Trophoblast cell (in vitro differentiated cells and primary cell): ENCODE results near the gene ABCA13.

Experiments used
- DNase-seq, 2 donors: peaks; one replicate each; pipeline ENCODE4 v3.0.0-alpha.2; 2016
- H2AFZ ChIP-seq: 2 replicates; pipeline ENCODE4 v1.6.1; 2013; ENCODE audit warnings: low read length, moderate library complexity, mild to moderate bottlenecking; ENCODE audit not compliant: insufficient read depth, poor library complexity
- H2AK5ac ChIP-seq: 2 replicates; pipeline ENCODE4 v1.6.1; 2013; ENCODE audit warnings: mild to moderate bottlenecking, low read length
- H2BK120ac ChIP-seq: 2 replicates; pipeline ENCODE4 v1.6.1; 2013; ENCODE audit warnings: low read length, mild to moderate bottlenecking, moderate library complexity; ENCODE audit not compliant: insufficient read depth, poor library complexity
- H2BK12ac ChIP-seq: 2 replicates; pipeline ENCODE4 v1.6.1; 2013; ENCODE audit warnings: mild to moderate bottlenecking, low read length, moderate library complexity
- H2BK5ac ChIP-seq: 2 replicates; pipeline ENCODE4 v1.6.1; 2013; ENCODE audit warnings: low read length, low read depth, moderate library complexity, mild to moderate bottlenecking; ENCODE audit not compliant: poor library complexity
- H3K14ac ChIP-seq: 2 replicates; pipeline ENCODE4 v1.6.1; 2013; ENCODE audit warnings: mild to moderate bottlenecking, low read length
- H3K18ac ChIP-seq: 2 replicates; pipeline ENCODE4 v1.6.1; 2013; ENCODE audit warnings: mild to moderate bottlenecking, low read length
- H3K23ac ChIP-seq: 2 replicates; pipeline ENCODE4 v1.6.1; 2013; ENCODE audit warnings: low read length
- H3K27ac ChIP-seq: 2 replicates; pipeline ENCODE4 v1.5.1; 2013; ENCODE audit warnings: low read depth, mild to moderate bottlenecking, inconsistent platforms, low read length, moderate library complexity
- H3K27me3 ChIP-seq: 2 replicates; pipeline ENCODE4 v1.6.1; 2013; ENCODE audit warnings: inconsistent platforms, mild to moderate bottlenecking, low read length, moderate library complexity; ENCODE audit not compliant: insufficient read depth
- H3K36me3 ChIP-seq, 2 experiments: 1 replicate in 1 of 2; 2 replicates in 1 of 2; pipeline ENCODE4 v1.6.1; 2013; ENCODE audit warnings: low read length in 2 of 2, mild to moderate bottlenecking in 2 of 2, moderate library complexity in 1 of 2; ENCODE audit not compliant: insufficient read depth in 2 of 2, control insufficient read depth in 1 of 2
- H3K4ac ChIP-seq: 2 replicates; pipeline ENCODE4 v1.6.1; 2013; ENCODE audit warnings: low read depth, mild to moderate bottlenecking, low read length, moderate library complexity
- H3K4me1 ChIP-seq, 2 experiments: 1 replicate in 1 of 2; 2 replicates in 1 of 2; pipeline ENCODE4 v1.6.1; 2013; ENCODE audit warnings: low read length in 2 of 2, mild to moderate bottlenecking in 2 of 2, moderate library complexity in 1 of 2; ENCODE audit not compliant: insufficient read depth in 2 of 2, control insufficient read depth in 1 of 2
- H3K4me2 ChIP-seq: 2 replicates; pipeline ENCODE4 v1.6.1; 2013; ENCODE audit warnings: inconsistent platforms, mild to moderate bottlenecking, low read length, moderate library complexity
- H3K4me3 ChIP-seq: 2 replicates; pipeline ENCODE4 v1.5.1; 2013; ENCODE audit warnings: mild to moderate bottlenecking, low read depth, low read length, inconsistent platforms
- H3K79me1 ChIP-seq: one replicate; pipeline ENCODE4 v1.6.1; 2013; ENCODE audit warnings: low read length
- H3K79me2 ChIP-seq: 2 replicates; pipeline ENCODE4 v1.6.1; 2013; ENCODE audit warnings: low read length, mild to moderate bottlenecking; ENCODE audit not compliant: control insufficient read depth, insufficient read depth, poor library complexity
- H3K9ac ChIP-seq: 2 replicates; pipeline ENCODE4 v1.6.1; 2013; ENCODE audit warnings: mild to moderate bottlenecking, low read length
- H3K9me3 ChIP-seq: 2 replicates; pipeline ENCODE4 v1.6.1; 2013; ENCODE audit warnings: low read depth, mild to moderate bottlenecking, control low read depth, inconsistent platforms, low read length; ENCODE audit not compliant: insufficient read depth
- H4K12ac ChIP-seq: 2 replicates; pipeline ENCODE4 v1.6.1; 2013; ENCODE audit warnings: low read depth, mild to moderate bottlenecking, low read length, moderate library complexity
- H4K8ac ChIP-seq: 2 replicates; pipeline ENCODE4 v1.6.1; 2013; ENCODE audit warnings: low read depth, mild to moderate bottlenecking, low read length, moderate library complexity
- H4K91ac ChIP-seq: one replicate; pipeline ENCODE4 v1.6.1; 2013; ENCODE audit warnings: low read depth, mild to moderate bottlenecking, low read length, moderate library complexity
- WGBS: extraction: QIAGEN DNeasy Blood & Tissue Kit; methylation state at CpG from one replicate; pipeline ENCODE4 v1.1.7; 2013; ENCODE audit warnings: missing lambda C conversion rate; ENCODE audit not compliant: insufficient read length, insufficient coverage; ENCODE audit errors: extremely low coverage; 5-methylcytosine and 5-hydroxymethylcytosine counted together

ABCA13 gene

GRCh38 chr7:48350515-48350914 is 179.3 kb downstream of the ABCA13 start:
- Histone ChIP-seq H2AK5ac (no peak overlapping the region), H3K14ac (no peak overlapping the region), H4K12ac (no peak overlapping the region), H3K27ac (no peak overlapping the region), H3K79me1 (no peaks in the 10 kb centered on the region), H3K36me3 (no peaks in the 10 kb centered on the region), H4K8ac (no peak overlapping the region), H3K9ac (no peak overlapping the region), H3K23ac (no peak overlapping the region), H3K4ac (no peak overlapping the region), H3K4me2 (no peak overlapping the region), H2AFZ (no peak overlapping the region), H3K79me2 (no peaks in the 10 kb centered on the region), H2BK5ac (no peak overlapping the region), H3K18ac (no peak overlapping the region), H3K4me1 (no peaks in the 10 kb centered on the region), H2BK12ac (no peak overlapping the region), H3K9me3 (no peaks in the 10 kb centered on the region), H3K27me3 (no peaks in the 10 kb centered on the region), H4K91ac (no peak overlapping the region), H3K4me3 (no peak overlapping the region), H2BK120ac (no peak overlapping the region)
- DNase-seq: no peak
- WGBS: no CpG with 5 or more reads among the region's 7 CpGs

GRCh38 chr7:48351900-48352299 is 180.6 kb downstream of the ABCA13 start:
- H2BK5ac ChIP-seq: no peak overlapping the region
- H3K4ac ChIP-seq: no peak overlapping the region
- H3K4me2 ChIP-seq: no peak overlapping the region
- H3K27me3 ChIP-seq: no peaks in the 10 kb centered on the region
- H3K79me1 ChIP-seq: no peaks in the 10 kb centered on the region
- no peak overlapping the region for H3K4me3 ChIP-seq
- no peaks in the 10 kb centered on the region for H3K79me2 ChIP-seq
- no peak overlapping the region for H3K9ac ChIP-seq
- no peak overlapping the region for H4K8ac ChIP-seq
- H2AFZ ChIP-seq: no peak overlapping the region
- H3K9me3 ChIP-seq: no peaks in the 10 kb centered on the region
- H3K4me1 ChIP-seq: no peaks in the 10 kb centered on the region
- H3K18ac ChIP-seq: no peak overlapping the region
- DNase-seq: no peak
- H2BK12ac ChIP-seq: no peak overlapping the region
- H2BK120ac ChIP-seq: no peak overlapping the region
- H2AK5ac ChIP-seq: no peak overlapping the region
- no peak overlapping the region for H3K23ac ChIP-seq
- no peak overlapping the region for H4K12ac ChIP-seq
- no peak overlapping the region for H3K14ac ChIP-seq
- no peaks in the 10 kb centered on the region for H3K36me3 ChIP-seq
- WGBS: no CpG with 5 or more reads among the region's 7 CpGs
- H3K27ac ChIP-seq: no peak overlapping the region
- no peak overlapping the region for H4K91ac ChIP-seq

- Histone ChIP-seq H2BK5ac (no peak overlapping the region), H3K23ac (no peak overlapping the region), H3K79me2 (no peaks in the 10 kb centered on the region), H3K9ac (no peak overlapping the region), H3K18ac (no peak overlapping the region), H4K12ac (no peak overlapping the region), H3K36me3 (no peaks in the 10 kb centered on the region), H3K14ac (no peak overlapping the region), H3K27ac (no peak overlapping the region), H2BK12ac (no peak overlapping the region), H2AK5ac (no peak overlapping the region), H3K4me2 (no peak overlapping the region), H4K91ac (no peak overlapping the region), H3K27me3 (no peaks in the 10 kb centered on the region), H3K4me1 (no peaks in the 10 kb centered on the region), H3K4me3 (no peak overlapping the region), H3K79me1 (no peaks in the 10 kb centered on the region), H4K8ac (no peak overlapping the region), H2BK120ac (no peak overlapping the region), H2AFZ (no peak overlapping the region), H3K4ac (no peak overlapping the region), H3K9me3 (no peaks in the 10 kb centered on the region)
- no CpG with 5 or more reads among the region's 3 CpGs for WGBS
- DNase-seq: no peak
Observed at GRCh38 chr7:48355346-48355745, 184.1 kb downstream of the ABCA13 start.

GRCh38 chr7:48360574-48360973 is 189.3 kb downstream of the ABCA13 start:
- WGBS: no CpG with 5 or more reads among the region's 6 CpGs
- no peak overlapping the region for H3K27ac ChIP-seq
- no peak overlapping the region for H4K12ac ChIP-seq
- no peak overlapping the region for H2BK120ac ChIP-seq
- no peak overlapping the region for H2AFZ ChIP-seq
- no peaks in the 10 kb centered on the region for H3K27me3 ChIP-seq
- H4K8ac ChIP-seq: no peak overlapping the region
- no peak overlapping the region for H2BK5ac ChIP-seq
- H3K36me3 ChIP-seq: no peaks in the 10 kb centered on the region
- no peaks in the 10 kb centered on the region for H3K79me2 ChIP-seq
- H4K91ac ChIP-seq: no peak overlapping the region
- H3K79me1 ChIP-seq: no peaks in the 10 kb centered on the region
- H3K9ac ChIP-seq: no peak overlapping the region
- no peak overlapping the region for H3K4me3 ChIP-seq
- no peak overlapping the region for H3K4me2 ChIP-seq
- no peak overlapping the region for H2BK12ac ChIP-seq
- no peak overlapping the region for H3K4ac ChIP-seq
- no peak overlapping the region for H3K14ac ChIP-seq
- no peak for DNase-seq
- H2AK5ac ChIP-seq: no peak overlapping the region
- no peaks in the 10 kb centered on the region for H3K9me3 ChIP-seq
- H3K4me1 ChIP-seq: no peaks in the 10 kb centered on the region
- H3K23ac ChIP-seq: no peak overlapping the region
- H3K18ac ChIP-seq: no peak overlapping the region
